HG03571 (cell line): Measurements from ENCODE around the gene RPP21.

Source experiments
- ATAC-seq: cut with Tn5 transposase; IDR thresholded peaks from one replicate; pipeline ENCODE4 v1.9.1; 2021; ENCODE audit not compliant: unreplicated experiment

The RPP21 gene

DNA sequence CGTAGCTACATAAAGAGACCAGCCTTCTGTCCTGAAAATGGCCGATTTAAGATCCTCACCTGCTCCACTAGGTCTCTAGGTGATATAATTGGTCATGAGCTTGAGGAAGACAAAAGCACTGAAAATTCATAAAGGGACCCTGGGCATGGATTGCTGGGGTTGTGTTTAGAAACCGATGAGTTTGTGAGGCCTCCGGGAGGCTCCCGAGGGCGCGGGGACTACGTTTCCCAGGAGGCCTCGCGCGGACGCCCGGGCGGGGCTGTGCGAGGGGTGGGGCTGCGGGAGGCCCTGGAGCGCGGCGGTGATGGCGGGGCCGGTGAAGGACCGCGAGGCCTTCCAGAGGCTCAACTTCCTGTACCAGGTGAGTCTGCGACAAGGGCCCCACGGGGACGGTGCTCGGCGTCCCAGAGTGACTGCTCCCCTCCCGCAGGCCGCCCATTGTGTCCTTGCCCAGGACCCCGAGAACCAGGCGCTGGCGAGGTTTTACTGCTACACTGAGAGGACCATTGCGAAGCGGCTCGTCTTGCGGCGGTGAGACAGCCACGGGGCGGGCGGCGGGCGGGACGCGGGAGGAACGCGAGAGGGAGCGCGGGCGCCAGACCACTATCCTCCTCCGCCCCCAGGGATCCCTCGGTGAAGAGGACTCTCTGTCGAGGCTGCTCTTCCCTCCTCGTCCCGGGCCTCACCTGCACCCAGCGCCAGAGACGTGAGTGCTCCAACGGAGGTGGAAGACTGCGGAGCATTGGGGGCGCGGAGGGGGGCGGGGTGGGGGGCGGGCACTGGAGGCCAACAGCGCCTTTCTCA lies at the start of gene RPP21:
TSS of gene RPP21 (plus strand) at position 289 of the 804 bp plus-strand sequence. CDS start at position 305, 16 bp downstream.
- ATAC-seq: peak; percentile 88

DNA sequence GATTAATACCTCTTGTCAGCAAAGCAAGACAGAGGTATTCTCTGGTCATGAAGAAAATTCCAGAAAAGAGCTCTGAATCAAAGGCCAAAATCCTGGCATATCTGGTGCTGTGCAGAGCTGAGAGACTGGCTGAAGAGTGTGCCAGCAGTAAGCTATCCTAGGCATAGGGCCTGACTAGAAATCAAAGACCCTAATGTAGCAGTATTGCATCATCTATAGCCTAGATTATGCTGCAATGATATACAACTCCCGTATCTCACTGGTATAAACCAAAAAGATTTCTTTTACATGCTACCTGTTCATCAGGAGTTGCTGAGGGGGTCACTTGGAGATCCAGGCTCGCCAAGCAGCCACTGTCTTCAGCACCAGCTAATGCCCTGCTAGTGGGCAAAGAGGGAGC lies 49.1 kb upstream of the RPP21 start:
- ATAC-seq: no peak

GRCh38 chr6:30304002-30304401 lies 41.0 kb upstream of the RPP21 start:
- no peak for ATAC-seq

DNA sequence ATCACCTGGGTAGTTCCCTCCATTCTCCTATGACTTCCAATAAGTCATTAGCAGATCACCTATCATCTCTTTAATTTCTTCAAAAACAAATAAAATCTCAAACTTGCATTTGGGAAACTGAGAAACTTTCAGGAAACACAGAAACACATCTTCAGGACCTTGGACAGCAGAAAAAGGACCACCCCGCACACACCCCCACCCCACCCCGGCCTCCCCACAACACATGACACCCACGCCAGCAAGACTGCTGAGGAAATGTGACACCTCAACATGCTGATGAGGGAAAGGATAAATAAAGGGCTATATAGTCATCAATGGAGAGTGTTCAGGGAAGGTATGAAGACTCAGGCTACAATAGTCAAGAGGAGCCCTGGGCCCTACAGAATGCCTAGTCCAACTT lies 33.9 kb upstream of the RPP21 start:
- no peak for ATAC-seq

GRCh38 chr6:30311671-30312070 lies 33.3 kb upstream of the RPP21 start:
- no peak for ATAC-seq

GRCh38 chr6:30312266-30312665 lies 32.7 kb upstream of the RPP21 start:
- no peak for ATAC-seq

GRCh38 chr6:30312676-30313321 lies 32.2 kb upstream of the RPP21 start:
- no peak for ATAC-seq

DNA sequence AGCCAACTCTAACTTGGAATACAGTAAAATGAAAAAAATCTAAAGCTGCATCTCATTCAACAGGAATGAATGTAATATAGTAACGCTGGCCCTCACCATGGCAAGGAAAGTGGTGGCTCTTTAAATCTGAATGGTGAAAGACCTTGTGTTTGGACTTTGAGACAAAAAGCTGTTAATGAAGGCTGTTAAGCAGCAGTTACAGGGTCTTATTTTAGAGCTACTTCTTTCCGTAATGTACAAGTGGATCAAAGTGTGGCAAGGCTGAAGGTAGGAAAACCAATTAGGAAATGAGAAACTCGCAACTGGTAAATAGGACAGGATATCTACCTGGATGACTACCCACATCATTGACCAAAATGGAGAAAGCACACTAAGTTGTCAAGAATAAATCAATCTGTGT lies 29.8 kb upstream of the RPP21 start:
- no peak for ATAC-seq

DNA sequence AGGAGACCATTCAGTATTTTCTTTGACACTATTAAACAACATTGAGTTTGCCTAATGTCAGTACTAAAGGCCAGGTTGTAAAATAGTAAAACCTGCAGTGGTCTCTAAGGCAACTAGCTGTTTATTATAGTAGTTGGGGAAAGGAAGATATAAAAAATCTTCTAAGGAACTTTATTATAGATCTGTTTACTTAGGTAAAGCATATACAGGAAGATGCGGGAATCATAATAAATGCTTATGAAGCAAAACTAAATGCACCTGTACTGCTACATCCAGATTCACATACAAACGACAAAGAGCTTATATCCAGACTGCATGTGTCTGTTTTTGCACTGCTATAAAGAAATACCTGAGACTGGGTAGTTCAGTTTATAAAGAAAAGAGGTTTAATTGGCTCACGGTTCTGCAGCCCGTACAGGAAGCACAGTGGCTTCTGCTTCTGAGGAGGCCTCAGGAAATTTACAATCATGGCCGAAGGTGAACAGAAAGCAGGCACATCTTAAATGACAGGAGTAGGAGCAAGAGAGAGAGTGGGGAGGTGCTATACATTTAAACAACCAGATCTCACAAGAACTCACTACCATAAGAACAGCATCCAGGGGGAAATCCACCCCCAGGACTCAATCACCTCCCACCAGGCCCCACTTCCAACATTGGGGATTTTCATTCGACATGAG lies 26.9 kb upstream of the RPP21 start:
- no peak for ATAC-seq

GRCh38 chr6:30319146-30319835 lies 25.7 kb upstream of the RPP21 start:
- ATAC-seq: no peak

DNA sequence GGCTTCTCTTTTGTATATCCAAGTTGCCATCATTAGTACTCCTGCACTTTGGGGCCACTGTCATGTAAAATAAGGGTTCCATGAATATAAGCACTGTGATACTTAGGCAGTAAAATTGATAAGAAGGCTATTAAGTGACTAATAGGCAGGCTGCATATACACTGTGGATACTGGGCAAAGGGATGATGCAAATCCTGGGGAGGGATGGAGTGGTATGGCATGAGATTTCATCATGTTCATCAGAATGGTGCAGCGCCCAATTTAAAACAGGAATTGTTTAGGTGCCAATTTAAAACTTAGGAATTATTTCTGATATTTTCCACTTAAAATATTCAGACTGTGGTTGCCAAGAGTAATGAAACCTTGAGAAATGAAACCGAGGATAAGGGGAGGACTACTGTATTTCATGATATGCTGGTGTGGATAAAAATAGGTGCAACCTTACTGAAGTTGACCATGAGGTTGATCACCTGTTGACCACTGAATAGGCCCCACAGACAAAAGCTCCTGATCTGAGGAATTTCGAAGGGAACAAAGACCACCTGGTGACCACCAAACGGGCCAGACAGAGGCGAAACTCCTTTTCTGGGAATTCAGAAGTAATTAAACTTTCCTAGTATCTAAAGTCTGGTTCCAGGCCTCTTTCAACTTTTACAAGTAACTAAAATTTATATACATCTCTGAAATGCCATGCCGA lies 23.1 kb upstream of the RPP21 start:
- no peak for ATAC-seq

DNA sequence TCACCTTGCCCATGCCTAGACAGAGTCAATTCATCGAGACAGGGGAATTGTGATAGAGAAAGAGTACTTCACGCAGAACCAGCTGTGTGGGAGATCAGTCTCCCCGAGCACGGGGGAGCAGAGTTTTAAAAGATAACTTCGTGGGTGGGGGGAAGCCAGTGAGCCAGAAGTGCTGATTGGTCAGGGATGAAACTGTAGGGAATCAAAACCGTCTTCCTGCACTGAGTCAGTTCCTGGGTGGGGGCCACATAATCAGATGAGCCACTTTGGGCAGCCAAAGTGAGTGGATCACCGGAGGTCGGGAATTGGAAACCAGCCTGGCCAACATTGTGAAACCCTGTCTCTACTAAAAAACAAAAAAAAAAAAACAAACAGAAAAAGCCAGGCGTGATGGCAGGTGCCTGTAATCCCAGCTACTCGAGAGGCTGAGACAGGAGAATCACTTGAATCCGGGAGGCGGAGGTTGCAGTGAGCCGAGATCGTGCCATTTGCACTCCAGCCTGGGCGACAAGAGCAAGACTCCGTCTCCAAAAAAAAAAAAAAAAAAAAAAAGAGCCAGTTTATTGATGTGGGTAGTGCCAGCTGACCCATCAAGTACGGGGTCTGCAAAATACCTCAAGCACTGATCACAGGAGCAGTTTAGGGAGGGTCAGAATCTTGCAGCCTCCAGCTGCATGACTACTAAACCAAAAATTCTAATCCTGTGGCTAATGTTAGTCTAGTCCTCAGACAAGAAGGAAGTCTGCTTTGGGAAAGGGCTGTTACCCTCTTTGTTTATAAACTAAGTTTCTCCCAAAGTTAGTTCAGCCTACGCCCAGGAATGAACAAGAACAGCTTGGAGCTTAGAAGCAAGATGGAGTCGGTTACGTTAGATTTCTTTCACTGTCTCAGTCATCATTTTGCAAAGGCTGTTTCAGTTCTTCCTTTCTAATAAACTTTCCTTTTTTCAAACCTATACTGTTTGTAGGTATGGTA lies 22.1 kb upstream of the RPP21 start:
- no peak for ATAC-seq

- ATAC-seq: no peak
Observed at GRCh38 chr6:30323806-30324205, 21.1 kb upstream of the RPP21 start.

DNA sequence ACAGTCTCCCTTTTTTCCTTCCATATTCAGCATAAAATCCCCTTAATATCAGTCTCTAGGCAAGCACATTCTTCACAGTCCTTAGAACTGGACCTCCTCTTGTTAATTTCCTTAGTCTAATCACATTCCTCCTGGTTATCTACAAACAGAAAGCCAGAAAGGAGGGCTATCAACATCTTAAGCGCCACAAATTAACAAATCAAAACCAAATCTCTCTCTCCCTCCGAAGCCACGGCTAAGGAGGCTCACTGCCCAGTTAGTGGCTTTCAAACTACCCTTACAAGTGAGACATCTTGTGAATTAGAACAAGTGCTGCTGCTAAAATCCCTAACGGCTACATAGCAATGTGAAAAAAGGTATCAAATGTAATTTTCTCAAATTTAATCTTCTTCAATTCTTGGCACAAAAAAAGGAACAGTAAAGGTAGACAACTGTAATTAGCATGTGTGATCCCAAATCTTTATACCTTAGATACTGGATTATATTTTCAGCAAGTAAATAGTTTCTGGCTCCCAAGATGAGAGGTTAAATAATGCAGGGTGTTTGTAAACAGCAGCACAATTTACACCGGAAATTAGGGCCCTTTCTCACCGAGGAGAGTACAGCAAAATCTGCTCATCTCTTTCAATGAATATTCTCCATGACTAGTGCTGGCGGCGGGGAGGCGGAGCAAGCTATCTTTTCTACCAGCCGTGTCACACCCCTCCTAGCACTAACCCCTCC lies 19.6 kb upstream of the RPP21 start:
- ATAC-seq: peak; percentile 10

DNA sequence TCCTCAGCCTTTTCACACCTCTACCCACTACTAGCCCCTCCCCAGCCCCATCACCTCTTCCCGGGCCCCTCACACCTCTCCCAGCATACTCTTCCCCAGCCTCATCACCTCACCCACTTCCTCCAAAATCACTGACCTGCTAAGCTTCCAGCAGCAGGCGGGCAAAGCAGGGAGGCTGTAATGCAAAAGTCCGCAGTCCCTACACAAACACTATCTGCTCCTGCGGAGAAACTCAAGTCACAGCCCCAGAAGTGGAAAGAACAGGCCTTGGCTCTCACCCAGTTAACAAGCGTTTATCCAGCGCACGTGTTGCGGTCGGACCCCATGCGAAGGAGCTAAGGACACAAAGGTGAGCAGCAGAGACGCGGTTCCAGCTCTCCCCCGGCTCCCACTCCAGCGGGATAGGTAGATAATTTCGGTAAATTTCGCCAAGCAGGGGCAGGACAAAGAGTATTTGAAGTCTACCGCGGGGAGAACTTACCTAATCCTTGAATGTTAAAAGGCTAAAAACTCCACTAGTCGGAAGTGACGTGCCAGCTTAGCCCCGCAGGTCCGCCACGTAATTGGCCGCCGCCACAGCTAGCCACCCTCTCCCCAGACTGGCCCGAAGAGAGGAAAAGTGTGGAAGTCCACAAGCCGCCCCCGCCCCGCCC lies 19.0 kb upstream of the RPP21 start:
- ATAC-seq: peak; percentile 47

- ATAC-seq: peak; percentile 69
Observed at GRCh38 chr6:30326526-30327231, 18.3 kb upstream of the RPP21 start, which contains the start of gene TRIM39. Gene TRIM39, plus strand, starts transcription at chr6:30326927. Its CDS starts 2,391 bp downstream, at chr6:30329318.

DNA sequence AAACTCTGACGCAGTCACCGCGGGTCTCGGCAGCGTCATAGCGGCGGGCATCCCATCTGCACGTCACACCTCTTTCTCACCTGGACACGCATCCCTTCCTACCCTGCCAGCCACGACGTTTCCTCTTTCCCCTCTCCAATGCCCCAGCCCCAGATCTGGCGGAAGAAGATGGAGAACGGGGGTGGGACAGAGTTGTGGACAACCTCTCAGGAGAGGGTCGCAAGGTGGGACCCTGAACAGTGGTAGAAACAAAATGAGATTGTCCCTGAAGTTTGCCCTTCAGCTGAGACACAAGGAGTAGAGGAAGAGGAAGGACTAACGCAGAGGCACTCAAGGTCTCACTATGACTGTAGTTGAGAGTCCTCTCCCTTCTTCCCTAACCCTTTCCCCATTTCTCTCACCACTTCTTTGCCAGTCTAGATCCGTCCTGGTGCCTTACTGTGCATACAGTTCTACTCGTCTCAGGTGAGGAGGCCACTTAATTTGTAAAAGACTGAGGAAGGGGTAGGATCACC lies 17.7 kb upstream of the RPP21 start:
- ATAC-seq: no peak
